Nephron (organoid): Measurements from ENCODE around the gene UVRAG.

ENCODE experiments used
- H3K27ac Mint-ChIP-seq, 3 experiments: 2 replicates each; pipeline ENCODE4 v1.8.0; 2020; ENCODE audit warnings: mixed read lengths in 3 of 3, mild to moderate bottlenecking in 2 of 3, moderate library complexity in 1 of 3
- H3K27me3 Mint-ChIP-seq: 2 replicates; pipeline ENCODE4 v1.8.0; 2021; ENCODE audit warnings: low read depth, mild to moderate bottlenecking, moderate library complexity, mixed read lengths
- H3K36me3 Mint-ChIP-seq: 2 replicates; pipeline ENCODE4 v1.8.0; 2020; ENCODE audit warnings: low read depth, mixed read lengths
- H3K4me1 Mint-ChIP-seq: 2 replicates; pipeline ENCODE4 v1.8.0; 2020; ENCODE audit warnings: mixed read lengths
- H3K4me3 Mint-ChIP-seq, 3 experiments: 2 replicates each; pipeline ENCODE4 v1.8.0; 2020; ENCODE audit warnings: mild to moderate bottlenecking in 3 of 3, mixed read lengths in 3 of 3, moderate library complexity in 2 of 3
- H3K9me3 Mint-ChIP-seq: 2 replicates; pipeline ENCODE4 v1.8.0; 2020; ENCODE audit warnings: mixed read lengths
- CTCF ChIP-seq, 3 experiments: fragments of 200-600 bp; sonication (generic); IDR thresholded peaks; one replicate each; pipeline ENCODE4 v1.5.0; 2021; ENCODE audit warnings: antibody characterized with exemption in 3 of 3; ENCODE audit not compliant: unreplicated experiment in 3 of 3

UVRAG gene

GRCh38 chr11:75946531-75947530 is 131.8 kb downstream of the UVRAG start:
- no peak for TF ChIP-seq CTCF (IDR thresholded peaks at IDR 0.05; ENCODE audit: unreplicated experiment in 3 of 3)

GRCh38 chr11:75949023-75949672 is 134.1 kb downstream of the UVRAG start:
- no peaks in the 10 kb centered on the region for H3K9me3 Mint-ChIP-seq
- peaks cover 28% of the 10 kb centered on the region for H3K4me1 Mint-ChIP-seq
- no peaks in the 10 kb centered on the region for H3K27me3 Mint-ChIP-seq
- H3K4me3 Mint-ChIP-seq = no peak overlapping the region
- TF ChIP-seq CTCF (IDR thresholded peaks at IDR 0.05; ENCODE audit: unreplicated experiment in 3 of 3) = no peak
- H3K27ac Mint-ChIP-seq = no peak overlapping the region
- no peaks in the 10 kb centered on the region for H3K36me3 Mint-ChIP-seq

More at GRCh38 chr11:75946531-75947530, 131.8 kb downstream of the UVRAG start:
- Mint-ChIP-seq H3K27ac (peak overlapping the region in 1 of 3 experiments; percentile 19), H3K4me3 (no peak overlapping the region), H3K27me3 (no peaks in the 10 kb centered on the region), H3K4me1 (peaks cover 18% of the 10 kb centered on the region), H3K9me3 (no peaks in the 10 kb centered on the region), H3K36me3 (no peaks in the 10 kb centered on the region)

- Mint-ChIP-seq H3K4me3 (no peak overlapping the region), H3K27me3 (no peaks in the 10 kb centered on the region), H3K9me3 (no peaks in the 10 kb centered on the region), H3K36me3 (no peaks in the 10 kb centered on the region), H3K27ac (no peak overlapping the region), H3K4me1 (peaks cover 33% of the 10 kb centered on the region)
- no peak for TF ChIP-seq CTCF (IDR thresholded peaks at IDR 0.05; ENCODE audit: unreplicated experiment in 3 of 3)
Observed at GRCh38 chr11:75950141-75950540, 135.1 kb downstream of the UVRAG start.

- no peaks in the 10 kb centered on the region for H3K9me3 Mint-ChIP-seq
- TF ChIP-seq CTCF (IDR thresholded peaks at IDR 0.05; ENCODE audit: unreplicated experiment in 3 of 3) = no peak
- no peak overlapping the region for H3K4me3 Mint-ChIP-seq
- H3K36me3 Mint-ChIP-seq = peaks cover 6% of the 10 kb centered on the region
- peaks cover 15% of the 10 kb centered on the region for H3K4me1 Mint-ChIP-seq
- peak overlapping the region in 1 of 3 experiments; percentile 61 for H3K27ac Mint-ChIP-seq
- H3K27me3 Mint-ChIP-seq = no peaks in the 10 kb centered on the region
Observed at GRCh38 chr11:75954039-75954438, 139.0 kb downstream of the UVRAG start.

DNA sequence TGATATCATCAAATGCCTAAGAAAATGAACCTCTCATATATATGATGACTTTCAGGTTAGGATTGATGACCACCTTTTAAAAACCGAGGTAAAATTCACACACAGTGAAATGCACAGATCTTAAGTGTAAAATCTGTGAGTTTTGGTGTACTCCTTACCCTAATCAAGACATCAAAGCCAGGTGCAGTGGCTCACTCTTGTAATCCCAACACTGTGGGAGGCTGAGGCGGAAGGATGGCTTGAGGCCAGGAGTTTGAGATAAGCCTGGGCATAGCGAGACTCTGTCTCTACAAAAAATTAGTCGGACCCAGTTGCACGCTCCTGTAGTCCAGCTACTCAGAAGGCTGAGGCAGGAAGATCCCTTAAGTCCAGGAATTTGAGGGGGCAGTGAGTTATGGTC is 140.4 kb downstream of the UVRAG start:
- no peak for TF ChIP-seq CTCF (IDR thresholded peaks at IDR 0.05; ENCODE audit: unreplicated experiment in 3 of 3)
- Mint-ChIP-seq H3K4me1 (peaks cover 15% of the 10 kb centered on the region), H3K27ac (no peak overlapping the region), H3K36me3 (peaks cover 9% of the 10 kb centered on the region), H3K9me3 (peaks cover 3% of the 10 kb centered on the region), H3K27me3 (no peaks in the 10 kb centered on the region), H3K4me3 (no peak overlapping the region)
